HG03439 (cell line): Measurements from ENCODE around the gene CTNND2.
"Not testable (repeated sequence)": the region's sequence is repeated elsewhere in the genome, so short reads cannot be mapped to it uniquely, and the experiment has no call there.

ENCODE experiments used
- ATAC-seq: cut with Tn5 transposase; IDR thresholded peaks from one replicate; pipeline ENCODE4 v1.9.1; 2021; ENCODE audit warnings: mild to moderate bottlenecking, moderate library complexity; ENCODE audit not compliant: unreplicated experiment

CTNND2 gene

DNA sequence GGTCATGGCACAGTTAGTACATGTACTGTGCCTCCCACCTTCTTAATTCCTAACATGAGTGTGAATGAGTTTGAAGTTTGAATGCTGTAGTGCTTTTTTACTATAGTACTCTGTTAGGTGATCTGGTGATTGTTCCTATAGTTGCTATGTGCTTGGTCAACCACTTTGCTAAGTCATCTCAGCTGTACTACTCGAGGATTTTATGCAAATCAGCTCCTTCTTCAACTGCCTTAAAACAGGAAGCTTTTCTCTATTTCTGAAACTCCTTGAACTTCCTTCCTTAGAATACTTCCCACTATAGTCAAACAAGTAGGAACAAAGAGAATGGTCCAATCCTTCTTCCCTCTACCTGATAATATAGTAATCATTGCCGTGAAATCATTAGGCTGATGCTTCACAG, 219.6 kb downstream of the CTNND2 start:
- ATAC-seq: no peak

DNA sequence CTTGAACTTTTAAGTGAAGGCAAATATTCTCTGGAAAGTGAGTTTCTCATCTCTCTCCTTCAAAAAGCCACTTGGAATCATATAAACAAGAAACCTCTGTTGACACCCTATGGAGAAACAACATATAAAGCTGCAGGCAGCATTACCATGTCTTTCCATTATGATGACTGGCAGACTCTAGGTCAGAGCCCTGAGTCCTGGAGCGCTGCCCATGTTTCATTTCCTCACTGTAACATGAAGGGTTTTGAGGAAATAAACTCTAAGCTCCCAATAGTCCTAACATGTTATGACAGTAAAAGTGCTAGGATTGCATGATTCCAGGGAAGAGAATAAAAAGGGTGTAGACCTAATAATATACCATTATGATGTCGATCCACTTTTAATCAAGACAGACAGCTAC, 220.6 kb downstream of the CTNND2 start:
- ATAC-seq: no peak

DNA sequence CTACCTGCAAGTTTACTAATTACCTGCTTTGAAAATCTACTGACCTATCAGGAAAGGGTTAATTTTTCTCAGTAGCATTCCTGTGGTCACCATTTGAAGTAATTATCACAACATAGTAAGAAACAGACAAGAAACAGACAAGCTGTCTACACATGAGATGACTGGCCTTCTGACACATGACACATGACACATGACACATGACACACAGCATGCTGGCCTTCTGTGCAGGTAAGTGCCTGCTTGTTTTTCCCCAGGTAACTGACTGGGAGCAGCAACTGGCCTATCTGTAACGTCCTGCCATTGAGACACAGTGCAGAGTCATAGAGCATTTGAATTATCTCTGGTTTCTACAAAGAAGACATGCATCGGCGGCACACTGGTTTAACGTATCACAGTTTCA, 222.4 kb downstream of the CTNND2 start:
- ATAC-seq: no peak

- ATAC-seq: no peak
Observed at GRCh38 chr5:11679676-11680075, 224.6 kb downstream of the CTNND2 start.

DNA sequence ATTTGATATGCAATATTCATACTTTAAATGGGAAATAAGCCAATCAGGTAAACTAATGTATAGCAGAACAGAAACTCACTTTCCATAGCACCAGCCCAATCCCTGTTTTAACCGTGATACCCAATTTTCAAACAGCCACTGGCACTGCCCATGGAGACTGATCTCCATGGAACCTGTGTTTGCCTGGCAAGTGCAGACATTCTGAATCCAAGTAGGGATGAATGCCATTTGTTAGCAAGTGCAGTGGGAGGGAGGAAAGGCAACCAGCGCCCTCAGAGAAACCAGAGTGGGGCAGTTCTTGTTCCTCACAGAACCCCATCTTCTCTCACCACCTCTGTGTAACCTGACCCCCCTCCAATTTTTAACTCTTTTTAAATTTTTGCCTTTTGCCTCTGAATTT, 229.1 kb downstream of the CTNND2 start:
- ATAC-seq: no peak

GRCh38 chr5:11672385-11673085, 231.7 kb downstream of the CTNND2 start:
- no peak for ATAC-seq

GRCh38 chr5:11658376-11658775, 245.9 kb downstream of the CTNND2 start:
- ATAC-seq: no peak

GRCh38 chr5:11656916-11657315, 247.3 kb downstream of the CTNND2 start:
- ATAC-seq: no peak

DNA sequence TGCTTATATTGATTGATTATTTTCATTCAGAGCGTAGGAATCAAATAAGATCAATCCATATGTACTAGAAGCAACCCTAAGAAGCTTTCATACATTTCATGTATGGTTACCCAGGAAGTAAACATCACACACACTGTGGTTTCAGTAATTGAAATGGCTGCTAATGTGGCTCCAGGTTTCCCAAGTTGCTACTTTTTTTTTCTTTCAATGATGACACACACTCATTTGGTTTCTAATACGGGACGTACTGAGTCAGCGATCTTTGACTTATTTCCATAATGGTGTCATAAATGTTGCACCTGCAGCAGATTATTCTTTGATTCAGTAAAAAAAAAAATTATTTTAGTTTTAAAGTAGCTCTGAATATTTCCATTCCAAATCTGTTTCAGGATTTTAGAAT, 248.6 kb downstream of the CTNND2 start:
- ATAC-seq: no peak

DNA sequence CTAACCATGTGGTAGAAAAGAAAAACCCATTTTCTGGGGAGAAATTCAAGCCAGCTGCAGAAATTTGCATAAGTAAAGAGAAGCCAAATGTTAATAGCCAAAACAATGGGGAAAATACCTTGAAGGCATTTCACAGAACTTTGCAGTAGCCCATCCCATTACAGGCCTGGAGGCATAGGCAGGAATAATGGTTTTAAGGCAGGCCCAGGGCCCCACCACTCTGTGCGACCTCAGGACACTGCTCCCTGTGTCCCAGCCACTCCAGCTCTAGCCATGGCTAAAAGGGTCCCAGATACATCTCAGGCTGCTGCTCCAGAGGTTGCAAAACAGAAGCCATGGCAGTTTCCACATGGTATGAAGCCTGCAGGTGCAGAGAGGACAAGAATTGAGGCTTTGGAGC, 253.3 kb downstream of the CTNND2 start:
- ATAC-seq: no peak

DNA sequence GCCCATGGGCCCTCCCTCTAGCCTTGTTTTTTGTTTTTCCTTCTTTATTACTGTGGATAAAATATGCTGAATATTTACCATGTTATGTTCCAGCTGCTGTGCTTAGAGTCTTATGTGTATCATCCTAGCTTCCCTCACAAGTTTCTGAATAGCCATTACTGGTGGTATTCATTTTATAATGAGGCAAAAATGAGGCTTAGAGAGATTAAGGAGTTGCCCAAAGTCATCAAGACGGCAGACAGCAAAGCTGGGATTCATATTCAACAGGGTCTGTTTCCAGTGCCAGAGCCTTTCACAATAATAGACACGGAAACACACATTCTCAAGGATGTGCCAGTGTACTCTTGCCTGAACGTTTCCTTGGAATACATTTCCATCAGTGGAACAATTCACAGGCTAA, 258.1 kb downstream of the CTNND2 start:
- no peak for ATAC-seq

GRCh38 chr5:11642438-11642837, 261.8 kb downstream of the CTNND2 start:
- ATAC-seq: no peak

- no peak for ATAC-seq
Observed at GRCh38 chr5:11640158-11640873, 263.9 kb downstream of the CTNND2 start.

GRCh38 chr5:11622785-11623184, 281.5 kb downstream of the CTNND2 start:
- ATAC-seq: no peak

- no peak for ATAC-seq
Observed at GRCh38 chr5:11620172-11620571, 284.1 kb downstream of the CTNND2 start.

DNA sequence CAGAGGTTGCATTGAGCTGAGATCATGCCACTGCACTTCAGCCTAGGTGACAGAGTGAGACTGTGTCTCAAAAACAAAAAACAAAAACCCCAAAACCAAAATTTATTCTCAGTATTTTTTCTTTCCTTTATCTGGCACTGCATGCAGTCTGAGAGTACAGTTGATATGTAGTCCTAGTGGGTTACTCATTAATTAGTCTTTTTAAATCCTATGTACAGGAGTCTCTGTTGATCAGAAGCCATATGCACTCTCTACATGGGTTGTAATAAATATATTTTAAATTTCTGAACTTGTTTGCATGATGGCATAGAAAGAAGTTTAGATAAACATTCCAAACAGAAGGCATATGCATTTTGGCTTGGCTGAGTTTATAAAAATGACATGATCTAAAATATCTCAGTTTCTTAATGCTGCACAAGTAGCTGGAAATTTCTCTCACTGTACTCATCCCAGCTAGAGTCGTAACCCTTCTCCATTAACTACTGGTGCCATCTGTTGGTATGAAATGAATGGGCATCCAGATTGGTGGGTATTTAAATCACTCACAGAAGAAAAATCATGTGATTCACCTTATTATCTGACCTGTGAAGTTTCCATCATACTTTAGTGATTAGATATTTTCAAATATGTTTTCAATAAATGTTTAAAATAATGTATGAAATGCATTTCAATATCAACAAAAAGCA, 284.8 kb downstream of the CTNND2 start:
- ATAC-seq: no peak

DNA sequence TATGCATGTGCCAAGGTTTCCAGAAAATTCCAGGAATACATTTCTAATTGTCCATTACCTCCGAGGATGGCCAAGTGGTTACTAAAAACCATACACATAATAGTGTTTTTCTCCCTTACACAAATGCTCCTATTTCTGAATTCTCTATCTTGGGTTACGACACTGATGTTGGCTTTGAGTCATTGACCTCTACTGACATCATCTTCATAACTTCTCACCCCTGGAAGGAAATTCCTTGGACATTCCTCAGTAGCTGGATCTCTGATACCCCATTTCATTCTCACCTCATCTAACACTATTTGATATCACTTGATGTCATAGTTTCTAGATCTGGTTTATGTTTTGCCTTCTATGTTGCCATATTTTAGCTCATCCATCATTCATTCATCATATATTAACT, 287.2 kb downstream of the CTNND2 start:
- no peak for ATAC-seq

GRCh38 chr5:11616624-11617023, 287.6 kb downstream of the CTNND2 start:
- not testable (repeated sequence) for ATAC-seq

GRCh38 chr5:11611011-11611410, 293.2 kb downstream of the CTNND2 start:
- ATAC-seq: no peak

GRCh38 chr5:11609570-11610303, 294.5 kb downstream of the CTNND2 start:
- ATAC-seq: no peak

DNA sequence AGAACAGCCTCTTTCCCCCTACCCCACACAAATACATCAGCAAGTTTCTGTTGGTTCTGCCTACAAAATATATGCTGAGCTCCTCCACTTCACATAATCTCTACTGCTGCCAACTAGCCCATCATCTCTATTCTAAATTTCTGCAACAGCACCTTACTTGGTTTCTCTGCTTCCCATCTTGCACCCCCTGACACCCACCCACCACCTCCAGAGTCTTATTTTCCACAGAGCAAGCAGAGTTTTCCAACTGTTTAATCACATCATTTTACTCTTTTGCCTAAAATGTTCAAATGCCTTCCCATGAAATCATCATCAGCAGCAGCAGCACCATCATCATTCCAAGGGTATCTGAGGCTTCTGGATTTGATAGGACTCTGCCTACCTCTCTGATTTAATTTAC, 295.7 kb downstream of the CTNND2 start:
- no peak for ATAC-seq
